Trophoblast cell (in vitro differentiated cells and primary cell): ENCODE measurements around the gene IRF8.

Experiments
- DNase-seq, 2 donors: peaks; one replicate each; pipeline ENCODE4 v3.0.0-alpha.2; 2016
- H2AFZ ChIP-seq: 2 replicates; pipeline ENCODE4 v1.6.1; 2013; ENCODE audit warnings: low read length, moderate library complexity, mild to moderate bottlenecking; ENCODE audit not compliant: insufficient read depth, poor library complexity
- H2AK5ac ChIP-seq: 2 replicates; pipeline ENCODE4 v1.6.1; 2013; ENCODE audit warnings: mild to moderate bottlenecking, low read length
- H2BK120ac ChIP-seq: 2 replicates; pipeline ENCODE4 v1.6.1; 2013; ENCODE audit warnings: low read length, mild to moderate bottlenecking, moderate library complexity; ENCODE audit not compliant: insufficient read depth, poor library complexity
- H2BK12ac ChIP-seq: 2 replicates; pipeline ENCODE4 v1.6.1; 2013; ENCODE audit warnings: mild to moderate bottlenecking, low read length, moderate library complexity
- H2BK5ac ChIP-seq: 2 replicates; pipeline ENCODE4 v1.6.1; 2013; ENCODE audit warnings: low read length, low read depth, moderate library complexity, mild to moderate bottlenecking; ENCODE audit not compliant: poor library complexity
- H3K14ac ChIP-seq: 2 replicates; pipeline ENCODE4 v1.6.1; 2013; ENCODE audit warnings: mild to moderate bottlenecking, low read length
- H3K18ac ChIP-seq: 2 replicates; pipeline ENCODE4 v1.6.1; 2013; ENCODE audit warnings: mild to moderate bottlenecking, low read length
- H3K23ac ChIP-seq: 2 replicates; pipeline ENCODE4 v1.6.1; 2013; ENCODE audit warnings: low read length
- H3K27ac ChIP-seq: 2 replicates; pipeline ENCODE4 v1.5.1; 2013; ENCODE audit warnings: low read depth, mild to moderate bottlenecking, inconsistent platforms, low read length, moderate library complexity
- H3K27me3 ChIP-seq: 2 replicates; pipeline ENCODE4 v1.6.1; 2013; ENCODE audit warnings: inconsistent platforms, mild to moderate bottlenecking, low read length, moderate library complexity; ENCODE audit not compliant: insufficient read depth
- H3K36me3 ChIP-seq, 2 experiments: 1 replicate in 1 of 2; 2 replicates in 1 of 2; pipeline ENCODE4 v1.6.1; 2013; ENCODE audit warnings: low read length in 2 of 2, mild to moderate bottlenecking in 2 of 2, moderate library complexity in 1 of 2; ENCODE audit not compliant: insufficient read depth in 2 of 2, control insufficient read depth in 1 of 2
- H3K4ac ChIP-seq: 2 replicates; pipeline ENCODE4 v1.6.1; 2013; ENCODE audit warnings: low read depth, mild to moderate bottlenecking, low read length, moderate library complexity
- H3K4me1 ChIP-seq, 2 experiments: 1 replicate in 1 of 2; 2 replicates in 1 of 2; pipeline ENCODE4 v1.6.1; 2013; ENCODE audit warnings: low read length in 2 of 2, mild to moderate bottlenecking in 2 of 2, moderate library complexity in 1 of 2; ENCODE audit not compliant: insufficient read depth in 2 of 2, control insufficient read depth in 1 of 2
- H3K4me2 ChIP-seq: 2 replicates; pipeline ENCODE4 v1.6.1; 2013; ENCODE audit warnings: inconsistent platforms, mild to moderate bottlenecking, low read length, moderate library complexity
- H3K4me3 ChIP-seq: 2 replicates; pipeline ENCODE4 v1.5.1; 2013; ENCODE audit warnings: mild to moderate bottlenecking, low read depth, low read length, inconsistent platforms
- H3K79me1 ChIP-seq: one replicate; pipeline ENCODE4 v1.6.1; 2013; ENCODE audit warnings: low read length
- H3K79me2 ChIP-seq: 2 replicates; pipeline ENCODE4 v1.6.1; 2013; ENCODE audit warnings: low read length, mild to moderate bottlenecking; ENCODE audit not compliant: control insufficient read depth, insufficient read depth, poor library complexity
- H3K9ac ChIP-seq: 2 replicates; pipeline ENCODE4 v1.6.1; 2013; ENCODE audit warnings: mild to moderate bottlenecking, low read length
- H3K9me3 ChIP-seq: 2 replicates; pipeline ENCODE4 v1.6.1; 2013; ENCODE audit warnings: low read depth, mild to moderate bottlenecking, control low read depth, inconsistent platforms, low read length; ENCODE audit not compliant: insufficient read depth
- H4K12ac ChIP-seq: 2 replicates; pipeline ENCODE4 v1.6.1; 2013; ENCODE audit warnings: low read depth, mild to moderate bottlenecking, low read length, moderate library complexity
- H4K8ac ChIP-seq: 2 replicates; pipeline ENCODE4 v1.6.1; 2013; ENCODE audit warnings: low read depth, mild to moderate bottlenecking, low read length, moderate library complexity
- H4K91ac ChIP-seq: one replicate; pipeline ENCODE4 v1.6.1; 2013; ENCODE audit warnings: low read depth, mild to moderate bottlenecking, low read length, moderate library complexity
- WGBS: extraction: QIAGEN DNeasy Blood & Tissue Kit; methylation state at CpG from one replicate; pipeline ENCODE4 v1.1.7; 2013; ENCODE audit warnings: missing lambda C conversion rate; ENCODE audit not compliant: insufficient read length, insufficient coverage; ENCODE audit errors: extremely low coverage; 5-methylcytosine and 5-hydroxymethylcytosine counted together

The IRF8 gene

DNA sequence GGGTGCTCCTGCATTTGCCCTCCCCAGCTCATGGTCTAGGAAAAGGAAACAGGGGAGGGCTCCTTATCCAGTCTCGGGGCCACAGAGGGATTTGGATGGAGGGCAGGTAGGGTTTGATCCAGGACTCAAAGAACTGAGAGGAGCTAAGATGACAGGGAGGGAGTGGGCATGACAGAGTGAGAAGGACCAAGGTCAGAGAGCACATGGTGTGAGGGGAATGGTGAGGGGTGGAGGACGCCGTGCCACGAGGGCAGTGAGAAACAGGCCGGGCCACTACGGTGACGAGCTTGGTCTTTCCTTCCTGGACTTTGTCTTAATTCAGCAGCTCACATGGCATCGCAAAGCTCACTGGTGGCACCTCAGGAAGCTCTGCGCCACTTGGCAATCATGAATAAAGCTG, 35.2 kb downstream of the IRF8 start:
- no peak overlapping the region for H4K12ac ChIP-seq
- H2AK5ac ChIP-seq: no peak overlapping the region
- no peaks in the 10 kb centered on the region for H3K79me1 ChIP-seq
- H3K79me2 ChIP-seq: no peaks in the 10 kb centered on the region
- no peak overlapping the region for H2AFZ ChIP-seq
- no peaks in the 10 kb centered on the region for H3K9me3 ChIP-seq
- H3K4me2 ChIP-seq: no peak overlapping the region
- peaks cover 10 to 14% of the 10 kb centered on the region in 2 experiments for H3K4me1 ChIP-seq
- no peak overlapping the region for H2BK5ac ChIP-seq
- H3K14ac ChIP-seq: no peak overlapping the region
- H3K36me3 ChIP-seq: no peaks in the 10 kb centered on the region
- no CpG with 5 or more reads among the region's 9 CpGs for WGBS
- H3K4ac ChIP-seq: no peak overlapping the region
- H4K8ac ChIP-seq: no peak overlapping the region
- H3K4me3 ChIP-seq: no peak overlapping the region
- H2BK120ac ChIP-seq: no peak overlapping the region
- H3K23ac ChIP-seq: no peak overlapping the region
- H2BK12ac ChIP-seq: no peak overlapping the region
- no peak for DNase-seq
- H3K27me3 ChIP-seq: no peaks in the 10 kb centered on the region
- no peak overlapping the region for H3K9ac ChIP-seq
- H3K18ac ChIP-seq: no peak overlapping the region
- H3K27ac ChIP-seq: no peak overlapping the region
- H4K91ac ChIP-seq: no peak overlapping the region

DNA sequence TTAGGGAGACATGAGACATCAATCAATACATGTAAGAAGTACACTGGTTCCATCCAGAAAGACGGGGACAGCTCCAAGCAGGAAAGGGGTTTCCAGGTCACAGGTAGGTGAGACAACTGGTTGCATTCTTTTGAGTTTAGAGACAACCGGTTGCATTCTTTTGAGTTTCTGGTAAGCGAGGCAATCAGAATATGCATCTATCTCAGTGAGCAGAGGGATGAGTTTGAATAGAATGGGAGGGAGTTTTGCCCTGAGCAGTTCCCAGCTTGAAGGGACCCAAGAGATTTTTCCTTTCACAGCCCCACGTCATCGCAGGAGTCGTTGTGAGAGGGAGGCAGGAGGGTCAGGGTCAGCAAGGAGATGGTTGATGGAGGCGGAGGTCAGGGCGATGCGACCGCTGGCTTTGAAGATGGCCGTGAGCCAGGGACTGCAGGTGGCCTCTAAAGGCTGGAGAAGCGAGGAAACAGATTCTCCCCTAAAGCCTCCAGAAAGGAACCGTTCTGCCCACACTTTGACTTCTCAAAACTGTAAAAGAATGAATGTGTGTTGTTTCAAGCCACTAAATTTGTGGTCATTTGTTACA, 36.5 kb downstream of the IRF8 start:
- Histone ChIP-seq H2BK120ac (no peak overlapping the region), H3K79me1 (no peaks in the 10 kb centered on the region), H3K9me3 (peaks cover 3% of the 10 kb centered on the region), H4K12ac (no peak overlapping the region), H3K36me3 (no peaks in the 10 kb centered on the region), H3K27me3 (no peaks in the 10 kb centered on the region), H3K27ac (no peak overlapping the region), H2AK5ac (no peak overlapping the region), H3K4me2 (no peak overlapping the region), H3K79me2 (no peaks in the 10 kb centered on the region), H4K8ac (no peak overlapping the region), H3K14ac (no peak overlapping the region), H2AFZ (no peak overlapping the region), H3K9ac (no peak overlapping the region), H2BK5ac (peak overlapping the region; percentile 2), H2BK12ac (no peak overlapping the region), H3K23ac (no peak overlapping the region), H3K4me3 (no peak overlapping the region), H3K4me1 (peaks cover 6 to 12% of the 10 kb centered on the region in 2 experiments), H3K4ac (no peak overlapping the region), H3K18ac (no peak overlapping the region), H4K91ac (no peak overlapping the region)
- WGBS: no CpG with 5 or more reads among the region's 13 CpGs
- no peak for DNase-seq

DNA sequence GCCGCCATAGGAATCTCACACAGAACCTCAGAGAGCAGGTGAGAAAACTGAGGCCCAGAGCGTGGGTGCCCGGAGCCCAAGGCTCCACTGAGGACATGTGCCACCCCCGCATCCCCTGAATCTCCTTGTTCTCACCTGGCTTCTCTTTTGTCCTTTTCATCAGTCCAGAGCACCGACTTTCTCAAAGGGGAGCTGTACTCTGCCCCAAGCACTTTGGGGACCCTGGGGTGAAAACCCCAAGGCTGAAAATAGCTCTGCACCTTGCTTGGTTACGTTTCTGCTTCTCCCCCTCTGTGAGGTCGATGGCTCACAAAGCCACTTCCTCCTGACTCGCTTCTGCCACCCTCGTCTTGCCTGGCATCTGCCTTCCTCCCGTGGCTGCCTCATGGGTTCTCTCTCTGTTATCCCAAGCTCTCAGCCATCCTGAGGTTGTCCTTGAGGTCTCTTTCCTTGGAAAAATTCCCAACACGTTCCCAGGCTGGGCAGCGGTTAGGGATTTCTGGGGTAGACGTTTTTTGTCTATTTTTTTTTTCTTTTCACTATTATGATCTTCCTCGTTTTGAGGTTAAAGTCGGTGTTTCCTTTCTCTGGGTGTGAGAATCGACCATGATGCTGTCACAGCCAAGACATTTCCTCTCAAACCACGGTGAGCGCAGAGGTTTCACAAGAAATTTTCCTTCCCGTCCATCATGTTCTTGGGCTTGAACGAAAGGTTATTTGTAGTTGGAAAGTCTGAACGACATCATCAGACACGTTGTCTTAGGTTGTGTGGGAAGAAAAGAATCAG, 37.2 kb downstream of the IRF8 start:
- Histone ChIP-seq H3K4ac (no peak overlapping the region), H3K4me1 (peaks cover 6 to 12% of the 10 kb centered on the region in 2 experiments), H3K79me2 (no peaks in the 10 kb centered on the region), H3K27me3 (no peaks in the 10 kb centered on the region), H4K8ac (no peak overlapping the region), H3K79me1 (no peaks in the 10 kb centered on the region), H3K4me2 (no peak overlapping the region), H3K9ac (no peak overlapping the region), H4K91ac (no peak overlapping the region), H3K4me3 (no peak overlapping the region), H3K9me3 (peaks cover 3% of the 10 kb centered on the region), H4K12ac (no peak overlapping the region), H2AK5ac (no peak overlapping the region), H3K27ac (no peak overlapping the region), H3K36me3 (no peaks in the 10 kb centered on the region), H3K18ac (no peak overlapping the region), H3K14ac (no peak overlapping the region), H2BK12ac (peak overlapping the region; percentile 35), H2BK5ac (no peak overlapping the region), H2AFZ (no peak overlapping the region), H3K23ac (no peak overlapping the region), H2BK120ac (no peak overlapping the region)
- DNase-seq: no peak
- no CpG with 5 or more reads among the region's 22 CpGs for WGBS

DNA sequence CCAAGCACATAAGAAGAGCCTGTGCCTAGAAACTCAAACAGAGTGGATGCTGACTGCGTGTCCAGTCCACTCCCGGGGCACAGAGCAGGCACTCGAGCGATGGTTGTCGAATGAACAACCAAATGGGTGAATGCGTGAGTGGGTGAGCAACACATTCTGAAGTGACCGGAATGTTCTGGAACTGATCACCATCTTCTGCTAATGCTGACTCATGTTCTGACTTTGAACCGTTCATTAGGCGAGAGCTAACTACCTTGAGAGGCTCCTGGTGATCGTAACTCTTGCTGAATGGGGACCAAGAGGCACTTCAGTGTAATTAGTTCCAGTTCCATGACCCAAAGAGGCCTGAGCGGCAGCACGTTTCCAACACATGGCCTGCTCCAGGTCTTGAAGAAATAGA, 37.9 kb downstream of the IRF8 start:
- Histone ChIP-seq H2BK120ac (no peak overlapping the region), H2AFZ (no peak overlapping the region), H3K4me2 (no peak overlapping the region), H3K18ac (no peak overlapping the region), H3K9me3 (peaks cover 3% of the 10 kb centered on the region), H3K4me3 (no peak overlapping the region), H3K9ac (no peak overlapping the region), H4K91ac (no peak overlapping the region), H3K27me3 (no peaks in the 10 kb centered on the region), H3K27ac (no peak overlapping the region), H3K4me1 (peaks cover 6 to 12% of the 10 kb centered on the region in 2 experiments), H4K8ac (no peak overlapping the region), H3K14ac (no peak overlapping the region), H2AK5ac (no peak overlapping the region), H3K79me1 (no peaks in the 10 kb centered on the region), H3K79me2 (no peaks in the 10 kb centered on the region), H3K4ac (no peak overlapping the region), H2BK12ac (no peak overlapping the region), H3K23ac (no peak overlapping the region), H3K36me3 (no peaks in the 10 kb centered on the region), H2BK5ac (no peak overlapping the region), H4K12ac (no peak overlapping the region)
- WGBS: no CpG with 5 or more reads among the region's 12 CpGs
- DNase-seq: no peak
